Glutamatergic neuron (in vitro differentiated cells): ENCODE data around the gene MS4A18. TPM values are rescaled to one million over a fixed set of nuclear protein-coding genes. Genes with fewer than 3 reads are reported as not detected.
A peak's percentile ranks its signal among the peaks of the same experiment; 100 is the strongest.

ENCODE experiments used
- DNase-seq: peaks from one replicate; pipeline ENCODE4 v3.0.0; 2022
- H3K27ac Mint-ChIP-seq: one replicate; pipeline ENCODE4 v1.8.0; 2020; ENCODE audit warnings: mild to moderate bottlenecking, mixed read lengths, inconsistent platforms; ENCODE audit not compliant: unreplicated experiment
- H3K27me3 Mint-ChIP-seq: one replicate; pipeline ENCODE4 v1.8.0; 2020; ENCODE audit warnings: mild to moderate bottlenecking, moderate library complexity, mixed read lengths, inconsistent platforms; ENCODE audit not compliant: unreplicated experiment
- H3K36me3 Mint-ChIP-seq: one replicate; pipeline ENCODE4 v1.8.0; 2020; ENCODE audit warnings: mild to moderate bottlenecking, mixed read lengths, inconsistent platforms; ENCODE audit not compliant: unreplicated experiment
- H3K4me1 Mint-ChIP-seq: one replicate; pipeline ENCODE4 v1.8.0; 2020; ENCODE audit warnings: mild to moderate bottlenecking, low read depth, mixed read lengths, inconsistent platforms; ENCODE audit not compliant: unreplicated experiment
- H3K4me3 Mint-ChIP-seq: one replicate; pipeline ENCODE4 v1.8.0; 2020; ENCODE audit warnings: mild to moderate bottlenecking, mixed read lengths, inconsistent platforms; ENCODE audit not compliant: unreplicated experiment
- H3K9me3 Mint-ChIP-seq: one replicate; pipeline ENCODE4 v1.8.0; 2020; ENCODE audit warnings: mild to moderate bottlenecking, moderate library complexity, mixed read lengths, inconsistent platforms; ENCODE audit not compliant: unreplicated experiment
- total RNA-seq: library from RNA; stranded (reverse); fragmentation: NEBNext Ultra II Directional; extraction: Animal tissue kit (Norgen Biotek cat#: 25700); gene quantifications from one replicate; pipeline ENCODE4 v1.2.1, GENCODE V29; 2021; ENCODE audit not compliant: unreplicated experiment
- TF ChIP-seq, protein P1 (sequence below): fragments of 200-600 bp; sonication (generic); IDR thresholded peaks from one replicate; pipeline ENCODE4 v1.5.0; 2021; ENCODE audit not compliant: partially characterized antibody, unreplicated experiment

The MS4A18 gene
- total RNA-seq, 1 donor from 2014 or later, result not detected

DNA sequence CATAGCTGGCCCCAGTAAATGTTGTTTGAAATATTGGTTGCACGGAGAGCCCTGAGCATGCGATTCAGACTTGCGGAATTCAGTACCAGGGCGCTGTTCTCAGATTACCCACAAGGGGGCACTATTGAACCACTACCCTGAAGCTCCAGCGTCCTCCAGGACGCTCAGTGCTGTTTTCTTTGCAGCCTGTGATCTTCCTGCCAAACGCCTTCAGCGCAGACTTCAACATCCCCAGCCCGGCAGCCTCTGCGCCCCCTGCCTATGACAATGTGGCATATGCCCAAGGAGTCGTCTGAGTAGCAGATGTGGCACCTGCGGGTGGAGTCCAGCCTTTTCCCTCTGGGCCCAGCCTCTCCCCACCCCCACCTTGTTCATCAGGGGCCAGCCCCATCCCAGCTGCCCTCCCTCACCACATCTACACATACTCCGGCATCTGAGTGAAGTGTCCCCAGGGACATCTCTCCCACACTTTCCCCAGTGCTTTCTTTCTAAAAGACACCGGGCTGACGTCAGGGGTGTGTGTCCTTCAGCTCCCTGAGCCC, 51.0 kb downstream of the MS4A18 start:
- peaks cover 12% of the 10 kb centered on the region for H3K9me3 Mint-ChIP-seq
- peak overlapping the region; percentile 62 for H3K27ac Mint-ChIP-seq
- peaks cover 12% of the 10 kb centered on the region for H3K4me1 Mint-ChIP-seq
- DNase-seq, result peak; percentile 88
- TF ChIP-seq, protein P1, sequence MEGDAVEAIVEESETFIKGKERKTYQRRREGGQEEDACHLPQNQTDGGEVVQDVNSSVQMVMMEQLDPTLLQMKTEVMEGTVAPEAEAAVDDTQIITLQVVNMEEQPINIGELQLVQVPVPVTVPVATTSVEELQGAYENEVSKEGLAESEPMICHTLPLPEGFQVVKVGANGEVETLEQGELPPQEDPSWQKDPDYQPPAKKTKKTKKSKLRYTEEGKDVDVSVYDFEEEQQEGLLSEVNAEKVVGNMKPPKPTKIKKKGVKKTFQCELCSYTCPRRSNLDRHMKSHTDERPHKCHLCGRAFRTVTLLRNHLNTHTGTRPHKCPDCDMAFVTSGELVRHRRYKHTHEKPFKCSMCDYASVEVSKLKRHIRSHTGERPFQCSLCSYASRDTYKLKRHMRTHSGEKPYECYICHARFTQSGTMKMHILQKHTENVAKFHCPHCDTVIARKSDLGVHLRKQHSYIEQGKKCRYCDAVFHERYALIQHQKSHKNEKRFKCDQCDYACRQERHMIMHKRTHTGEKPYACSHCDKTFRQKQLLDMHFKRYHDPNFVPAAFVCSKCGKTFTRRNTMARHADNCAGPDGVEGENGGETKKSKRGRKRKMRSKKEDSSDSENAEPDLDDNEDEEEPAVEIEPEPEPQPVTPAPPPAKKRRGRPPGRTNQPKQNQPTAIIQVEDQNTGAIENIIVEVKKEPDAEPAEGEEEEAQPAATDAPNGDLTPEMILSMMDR, result peak; percentile 95
- H3K4me3 Mint-ChIP-seq, result peak overlapping the region; percentile 36
- peaks cover 14% of the 10 kb centered on the region for H3K27me3 Mint-ChIP-seq
- H3K36me3 Mint-ChIP-seq, result no peaks in the 10 kb centered on the region

DNA sequence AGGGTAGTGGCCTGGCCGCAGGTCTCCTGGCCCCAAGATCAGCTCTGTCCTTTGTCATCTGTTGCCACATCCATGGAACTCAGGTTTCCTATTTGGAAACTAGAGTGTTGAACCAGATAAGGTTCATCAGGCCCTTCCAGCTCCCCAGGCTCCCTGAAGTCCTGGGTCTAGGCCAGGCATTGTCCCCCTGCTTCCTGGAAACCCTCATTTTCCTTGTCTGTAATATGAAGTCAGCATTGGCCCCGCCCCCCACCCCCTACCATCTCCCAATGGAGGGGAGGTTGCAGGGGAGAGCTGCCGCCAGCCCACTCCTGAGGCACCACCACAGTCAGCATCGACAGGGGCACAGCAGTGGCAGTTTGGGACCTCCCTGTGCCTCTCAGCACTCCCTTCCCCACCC, 51.6 kb downstream of the MS4A18 start:
- Mint-ChIP-seq H3K4me1 (peaks cover 12% of the 10 kb centered on the region), H3K9me3 (peaks cover 12% of the 10 kb centered on the region), H3K4me3 (peak overlapping the region; percentile 36), H3K27ac (peak overlapping the region; percentile 34), H3K36me3 (no peaks in the 10 kb centered on the region), H3K27me3 (peaks cover 14% of the 10 kb centered on the region)
- DNase-seq, result no peak
- TF ChIP-seq, protein P1, result no peak

DNA sequence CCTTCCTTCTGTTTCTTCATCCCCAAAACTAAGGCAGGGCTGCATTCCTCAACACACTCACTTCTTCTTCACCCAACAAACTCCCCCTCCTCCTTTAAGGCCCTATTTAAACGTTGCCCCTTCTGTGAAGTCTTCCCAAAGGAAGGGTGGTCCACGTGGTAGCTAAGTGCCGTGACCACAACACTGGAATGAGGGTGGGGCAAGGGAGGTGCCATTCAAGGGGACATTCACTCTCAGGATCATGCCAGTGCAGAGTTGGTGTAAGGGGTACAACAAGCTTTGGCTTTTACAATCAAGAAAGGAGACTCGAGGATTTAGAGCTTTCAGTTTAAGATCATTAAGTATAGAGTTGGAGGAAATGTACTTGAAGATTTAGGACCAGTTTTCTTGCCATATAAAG, 52.6 kb downstream of the MS4A18 start:
- H3K27ac Mint-ChIP-seq, result no peak overlapping the region
- H3K9me3 Mint-ChIP-seq, result peaks cover 10% of the 10 kb centered on the region
- TF ChIP-seq, protein P1, result no peak
- H3K4me1 Mint-ChIP-seq, result peaks cover 12% of the 10 kb centered on the region
- no peaks in the 10 kb centered on the region for H3K36me3 Mint-ChIP-seq
- DNase-seq, result no peak
- no peak overlapping the region for H3K4me3 Mint-ChIP-seq
- peaks cover 9% of the 10 kb centered on the region for H3K27me3 Mint-ChIP-seq

- Mint-ChIP-seq H3K9me3 (peaks cover 10% of the 10 kb centered on the region), H3K4me1 (peaks cover 12% of the 10 kb centered on the region)
- TF ChIP-seq, protein P1, result no peak
These were observed 53.1 kb downstream of the MS4A18 start for GRCh38 chr11:60777572-60777971.

GRCh38 chr11:60780065-60780464, 55.5 kb downstream of the MS4A18 start:
- Mint-ChIP-seq H3K9me3 (peaks cover 9% of the 10 kb centered on the region), H3K4me3 (no peak overlapping the region), H3K4me1 (peaks cover 12% of the 10 kb centered on the region), H3K27ac (no peak overlapping the region), H3K27me3 (peaks cover 7% of the 10 kb centered on the region), H3K36me3 (no peaks in the 10 kb centered on the region)
- DNase-seq, result no peak
- TF ChIP-seq, protein P1, result no peak

More at GRCh38 chr11:60777572-60777971, 53.1 kb downstream of the MS4A18 start:
- H3K27me3 Mint-ChIP-seq, result peaks cover 9% of the 10 kb centered on the region
- no peak for DNase-seq
- H3K27ac Mint-ChIP-seq, result no peak overlapping the region
- H3K4me3 Mint-ChIP-seq, result no peak overlapping the region
- no peaks in the 10 kb centered on the region for H3K36me3 Mint-ChIP-seq
